ENCODE data around the gene FAM161A.
"Not testable (repeated sequence)": the region's sequence is repeated elsewhere in the genome, so short reads cannot be mapped to it uniquely, and the experiment has no call there.

Gene FAM161A

DNA sequence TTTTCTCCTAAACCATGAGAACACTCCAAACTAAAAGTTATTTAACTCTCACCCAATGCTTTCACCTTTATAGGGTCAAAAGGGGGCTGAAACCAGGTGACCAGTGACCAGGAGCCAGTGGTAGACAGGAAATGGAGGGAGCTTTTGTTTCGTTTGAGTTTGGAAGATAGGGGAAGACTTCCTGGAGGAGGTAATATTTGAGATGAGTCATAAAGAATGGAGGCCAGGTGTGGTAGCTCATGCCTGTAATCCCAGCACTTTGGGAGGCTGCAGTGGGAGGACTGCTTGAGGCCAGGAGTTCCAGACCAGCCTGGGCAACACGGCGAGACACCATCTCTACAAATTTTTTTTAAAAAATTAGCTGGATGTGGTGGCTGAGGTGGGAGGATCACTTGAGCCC, 8.5 kb downstream of the FAM161A start:
- DNase-seq (ENCODE audit: low read depth, low spot score) = no peak

DNA sequence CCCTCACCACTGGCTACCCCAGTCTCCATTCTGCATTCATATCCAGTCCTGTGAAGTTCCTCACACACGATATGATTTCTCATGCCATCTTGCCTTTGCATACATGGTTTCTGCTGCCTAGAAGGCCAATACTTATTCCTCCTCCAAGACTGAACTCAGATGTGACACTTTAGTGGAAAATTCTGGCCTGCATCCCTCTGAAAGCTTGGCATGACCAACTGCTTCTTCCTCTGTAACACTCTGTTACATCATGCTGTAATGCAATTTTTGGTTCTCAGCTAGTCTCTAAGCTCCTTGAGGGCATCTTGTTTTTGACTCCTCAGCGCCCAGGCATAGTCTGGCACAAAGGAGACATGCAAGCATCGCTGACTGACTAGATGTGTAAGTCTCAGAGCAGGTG, 12.6 kb downstream of the FAM161A start:
- DNase-seq (ENCODE audit: low read depth, low spot score) = no peak

GRCh38 chr2:61834893-61835292, 19.0 kb downstream of the FAM161A start:
- DNase-seq (ENCODE audit: low read depth, low spot score) = no peak

DNA sequence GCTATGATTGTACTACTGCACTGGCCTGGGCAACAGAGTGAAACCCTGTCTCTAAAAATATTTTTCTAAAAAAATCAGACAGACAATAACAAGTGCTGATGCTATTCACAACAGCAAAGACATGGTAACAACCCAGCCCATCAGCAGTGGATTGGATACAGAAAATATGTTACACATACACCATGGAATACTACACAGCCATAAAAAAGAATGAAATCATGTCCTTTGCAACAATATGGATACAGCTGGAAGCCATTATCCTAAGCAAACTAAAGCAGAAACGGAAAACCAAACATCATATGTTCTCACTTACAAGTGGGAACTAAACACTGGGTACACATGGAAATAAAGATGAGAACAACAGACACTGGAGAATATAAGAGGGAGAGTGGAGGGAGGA, 19.9 kb downstream of the FAM161A start:
- DNase-seq (ENCODE audit: low read depth, low spot score) = no peak

DNA sequence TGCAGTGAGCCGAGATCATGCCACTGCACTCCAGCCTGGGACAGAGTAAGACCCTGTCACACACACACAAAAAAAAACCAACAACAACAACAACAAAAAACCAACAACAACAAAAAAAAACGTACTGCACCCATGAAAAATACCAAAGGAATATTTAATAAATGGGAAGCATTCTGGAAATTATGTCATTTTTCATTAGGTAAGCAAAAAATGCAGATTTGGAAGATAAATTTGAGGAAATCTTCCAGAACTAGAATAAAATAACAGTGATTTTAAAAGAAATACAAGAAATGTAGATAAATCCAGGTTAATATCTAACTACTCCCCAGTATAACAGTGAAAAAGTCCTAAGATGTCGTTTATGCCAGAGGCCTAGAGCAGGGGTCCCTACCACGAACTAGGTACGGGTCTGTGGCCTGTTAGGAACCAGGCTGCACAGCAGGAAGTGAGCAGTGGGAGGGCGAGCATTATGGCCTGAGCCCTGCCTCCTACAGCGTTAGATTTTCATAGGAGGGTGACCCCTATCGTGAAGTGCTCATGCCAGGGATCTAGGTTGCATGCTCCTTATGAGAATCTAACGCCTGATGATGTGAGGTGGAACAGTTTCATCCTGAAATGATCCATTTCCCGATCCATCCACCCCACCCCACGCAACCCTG, 21.5 kb downstream of the FAM161A start:
- DNase-seq (ENCODE audit: low read depth, low spot score) = no peak

DNA sequence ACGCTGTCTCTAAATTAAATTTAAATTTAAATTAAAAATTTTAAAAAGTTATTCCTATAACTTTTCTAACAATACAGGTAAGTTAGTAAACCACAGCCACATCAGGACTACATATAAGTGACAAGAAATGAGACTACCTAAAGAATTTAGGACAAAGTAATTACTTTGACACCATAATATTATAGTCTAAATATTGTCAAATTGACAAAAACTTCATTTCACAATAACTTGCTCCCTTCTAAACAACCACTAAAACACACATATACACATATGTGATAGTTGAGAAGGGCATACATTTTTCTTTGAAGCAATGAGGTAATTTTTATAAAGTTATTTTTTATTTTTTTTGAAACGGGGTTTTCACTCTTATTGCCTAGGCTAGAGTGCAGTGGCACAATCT, 31.6 kb downstream of the FAM161A start:
- no peak for DNase-seq (ENCODE audit: low read depth, low spot score)

- DNase-seq (ENCODE audit: low read depth, low spot score) = peak; percentile 4
These were observed 37.1 kb downstream of the FAM161A start for GRCh38 chr2:61816480-61817355.

- no peak for DNase-seq (ENCODE audit: low read depth, low spot score)
These were observed 39.2 kb downstream of the FAM161A start for GRCh38 chr2:61814539-61815160.

- not testable (repeated sequence) for DNase-seq (ENCODE audit: low read depth, low spot score)
These were observed 40.5 kb downstream of the FAM161A start for GRCh38 chr2:61813314-61813713.

- DNase-seq (ENCODE audit: low read depth, low spot score) = no peak
These were observed 42.0 kb downstream of the FAM161A start for GRCh38 chr2:61811821-61812220.

GRCh38 chr2:61810203-61810602, 43.7 kb downstream of the FAM161A start:
- not testable (repeated sequence) for DNase-seq (ENCODE audit: low read depth, low spot score)

DNA sequence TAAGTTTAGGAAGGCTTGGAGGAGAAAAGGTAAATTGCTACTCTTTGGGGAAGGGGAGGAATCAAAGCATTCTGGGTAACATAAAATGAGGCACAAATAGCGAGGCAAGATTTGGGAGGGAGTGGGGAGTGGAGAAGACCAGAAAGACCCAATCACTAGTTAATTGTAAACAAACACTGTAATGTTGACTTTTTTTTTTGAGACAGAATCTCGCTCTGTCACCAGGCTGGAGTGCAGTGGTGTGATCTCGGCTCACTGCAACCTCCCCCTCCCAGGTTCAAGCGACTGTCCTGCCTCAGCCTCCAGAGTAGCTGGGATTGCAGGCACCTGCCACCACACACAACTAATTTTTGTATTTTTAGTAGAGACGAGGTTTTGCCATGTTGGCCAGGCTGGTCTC, 45.2 kb downstream of the FAM161A start:
- DNase-seq (ENCODE audit: low read depth, low spot score) = not testable (repeated sequence)

GRCh38 chr2:61807036-61807757, 46.7 kb downstream of the FAM161A start:
- DNase-seq (ENCODE audit: low read depth, low spot score) = no peak

DNA sequence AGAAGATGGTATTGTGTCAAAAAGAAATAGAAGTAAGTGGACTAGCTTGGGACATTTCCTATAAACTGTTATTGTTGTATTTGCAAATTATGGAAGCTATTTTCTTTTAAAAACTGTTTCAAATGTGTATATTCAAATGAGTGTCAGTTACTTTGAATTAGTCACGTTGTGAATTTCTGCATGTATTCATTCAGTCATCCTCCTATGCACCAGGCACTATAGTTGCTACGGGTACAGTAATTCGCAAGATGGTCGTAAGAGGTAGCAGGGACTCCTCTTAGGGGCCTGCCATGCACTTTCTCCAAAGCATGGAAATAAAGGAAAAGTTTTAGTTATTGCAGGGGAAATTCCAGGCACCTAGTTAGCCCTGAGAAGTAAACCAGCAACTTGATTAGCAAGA, 51.3 kb downstream of the FAM161A start:
- no peak for DNase-seq (ENCODE audit: low read depth, low spot score)

DNA sequence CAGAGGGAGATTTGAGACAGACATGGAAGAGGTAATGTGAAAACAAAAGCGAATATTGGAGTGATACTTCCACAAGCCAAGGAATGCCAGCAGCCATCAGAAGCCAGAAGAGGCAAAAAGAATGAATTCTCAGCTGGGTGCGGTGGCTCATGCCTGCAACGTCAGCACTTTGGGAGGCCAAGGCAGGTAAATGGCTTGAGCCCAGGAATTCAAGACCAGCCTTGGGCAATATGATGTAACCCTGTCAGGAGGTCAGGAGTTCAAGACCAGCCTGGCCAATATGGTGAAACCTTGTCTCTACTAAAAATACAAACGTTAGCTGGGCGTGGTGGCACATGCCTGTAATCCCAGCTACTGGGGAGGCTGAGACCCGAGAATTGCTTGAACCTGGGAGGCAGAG, 54.8 kb downstream of the FAM161A start:
- DNase-seq (ENCODE audit: low read depth, low spot score) = no peak

DNA sequence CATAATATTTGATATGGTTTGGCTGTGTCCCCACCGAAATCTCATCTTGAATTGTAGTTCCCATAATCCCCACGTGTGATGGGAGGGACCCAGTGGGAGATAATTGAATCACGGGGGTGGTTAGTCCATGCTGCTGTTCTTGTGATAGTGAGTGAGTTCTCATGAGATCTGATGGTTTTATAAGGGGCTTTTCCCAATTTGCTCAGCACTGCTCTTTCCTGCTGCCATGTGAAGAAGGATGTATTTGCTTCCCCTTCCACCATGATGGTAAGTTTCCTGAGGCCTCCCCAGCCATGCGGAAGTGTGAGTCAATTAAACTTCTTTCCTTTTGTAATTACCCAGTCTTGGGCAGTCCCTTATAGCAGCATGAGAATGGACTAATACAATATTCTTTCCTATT, 56.4 kb downstream of the FAM161A start:
- not testable (repeated sequence) for DNase-seq (ENCODE audit: low read depth, low spot score)

DNA sequence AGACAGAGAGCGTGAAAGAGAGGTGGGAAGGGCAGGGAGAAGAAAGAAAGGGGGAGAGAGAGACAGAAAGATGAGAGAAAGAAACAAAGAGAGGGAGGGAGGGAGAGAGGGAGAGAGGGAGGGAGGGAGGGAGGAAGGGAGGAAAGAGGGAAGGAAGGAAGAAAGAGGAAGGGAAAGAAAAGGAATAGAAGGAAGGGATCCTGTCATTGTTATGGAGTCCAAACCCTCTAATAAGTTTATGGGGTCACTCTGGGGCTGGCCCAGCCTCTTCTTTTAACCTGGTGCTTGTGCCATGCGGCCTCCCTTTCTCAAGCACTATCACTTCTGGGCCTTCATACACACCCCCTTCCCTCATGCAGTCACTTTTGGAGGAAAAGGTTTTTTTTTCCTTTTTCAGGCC, 58.5 kb downstream of the FAM161A start:
- no peak for DNase-seq (ENCODE audit: low read depth, low spot score)

GRCh38 chr2:61793389-61793836, 60.4 kb downstream of the FAM161A start:
- peak; percentile 69 for DNase-seq (ENCODE audit: low read depth, low spot score)

GRCh38 chr2:61792355-61792890, 61.4 kb downstream of the FAM161A start:
- DNase-seq (ENCODE audit: low read depth, low spot score) = no peak

- DNase-seq (ENCODE audit: low read depth, low spot score) = no peak
These were observed 63.9 kb downstream of the FAM161A start for GRCh38 chr2:61789807-61790602.
